Neutrophil (primary cell): ENCODE measurements around the gene KIFC3.

Experiments used
- H3K27ac ChIP-seq: fragments of 200-600 bp; sonication (generic); 2 replicates; pipeline ENCODE4 v1.5.1; 2016; ENCODE audit warnings: mild to moderate bottlenecking, moderate library complexity
- H3K27me3 ChIP-seq: fragments of 200-600 bp; sonication (generic); 2 replicates; pipeline ENCODE4 v1.6.0; 2016; ENCODE audit warnings: mild to moderate bottlenecking
- H3K36me3 ChIP-seq: fragments of 200-600 bp; sonication (generic); 2 replicates; pipeline ENCODE4 v1.5.1; 2017
- H3K4me1 ChIP-seq, 2 experiments: fragments of 200-600 bp in 1 of 2; sonication (generic) in 1 of 2; 1 replicate in 1 of 2; 2 replicates in 1 of 2; pipeline versions ENCODE4 v1.5.1 to v1.6.1; 2013 to 2016; ENCODE audit warnings: low read depth in 1 of 2, low read length in 1 of 2, mild to moderate bottlenecking in 1 of 2, moderate library complexity in 1 of 2; ENCODE audit not compliant: control insufficient read depth in 1 of 2, insufficient read depth in 1 of 2
- H3K4me3 ChIP-seq, 2 experiments: fragments of 200-600 bp in 1 of 2; sonication (generic) in 1 of 2; 1 replicate in 1 of 2; 2 replicates in 1 of 2; pipeline ENCODE4 v1.5.1; 2013 to 2016; ENCODE audit warnings: low read depth in 1 of 2, low read length in 1 of 2, mild to moderate bottlenecking in 1 of 2, moderate library complexity in 1 of 2
- H3K9me3 ChIP-seq: fragments of 200-600 bp; sonication (generic); 2 replicates; pipeline ENCODE4 v1.5.1; 2016
- CTCF ChIP-seq: fragments of 200-600 bp; sonication (generic); IDR thresholded peaks from 2 replicates; pipeline ENCODE4 v1.5.1; 2016; ENCODE audit warnings: antibody characterized with exemption

The KIFC3 gene

GRCh38 chr16:57826052-57826451 is 23.8 kb upstream of the KIFC3 start:
- TF ChIP-seq CTCF: no peak

GRCh38 chr16:57825298-57826044 is 23.2 kb upstream of the KIFC3 start:
- no peak for TF ChIP-seq CTCF
- Histone ChIP-seq H3K27me3 (peaks cover 4% of the 10 kb centered on the region), H3K27ac (no peak overlapping the region), H3K36me3 (no peaks in the 10 kb centered on the region), H3K4me3 (no peak overlapping the region), H3K9me3 (no peaks in the 10 kb centered on the region), H3K4me1 (peaks cover 0 to 9% of the 10 kb centered on the region in 2 experiments)

More at GRCh38 chr16:57826052-57826451, 23.8 kb upstream of the KIFC3 start:
- Histone ChIP-seq H3K27ac (no peak overlapping the region), H3K27me3 (peaks cover 4% of the 10 kb centered on the region), H3K9me3 (no peaks in the 10 kb centered on the region), H3K36me3 (no peaks in the 10 kb centered on the region), H3K4me3 (no peak overlapping the region), H3K4me1 (peaks cover 0 to 6% of the 10 kb centered on the region in 2 experiments)

GRCh38 chr16:57824888-57825287 is 22.6 kb upstream of the KIFC3 start:
- H3K4me3 ChIP-seq: no peak overlapping the region
- no peak overlapping the region for H3K27ac ChIP-seq
- TF ChIP-seq CTCF: no peak
- peaks cover 0 to 9% of the 10 kb centered on the region in 2 experiments for H3K4me1 ChIP-seq
- H3K9me3 ChIP-seq: no peaks in the 10 kb centered on the region
- no peaks in the 10 kb centered on the region for H3K36me3 ChIP-seq
- H3K27me3 ChIP-seq: peaks cover 4% of the 10 kb centered on the region

GRCh38 chr16:57823836-57824235 is 21.5 kb upstream of the KIFC3 start:
- no peaks in the 10 kb centered on the region for H3K36me3 ChIP-seq
- H3K4me3 ChIP-seq: no peak overlapping the region
- TF ChIP-seq CTCF: no peak
- H3K27ac ChIP-seq: no peak overlapping the region
- H3K27me3 ChIP-seq: peaks cover 4% of the 10 kb centered on the region
- no peaks in the 10 kb centered on the region for H3K9me3 ChIP-seq
- peaks cover 0 to 9% of the 10 kb centered on the region in 2 experiments for H3K4me1 ChIP-seq

- peaks cover 4% of the 10 kb centered on the region for H3K27me3 ChIP-seq
- no peaks in the 10 kb centered on the region for H3K36me3 ChIP-seq
- H3K4me1 ChIP-seq: peaks cover 0 to 9% of the 10 kb centered on the region in 2 experiments
- no peak for TF ChIP-seq CTCF
- no peak overlapping the region for H3K4me3 ChIP-seq
- H3K9me3 ChIP-seq: no peaks in the 10 kb centered on the region
- H3K27ac ChIP-seq: no peak overlapping the region
Measured at GRCh38 chr16:57822856-57823255, 20.6 kb upstream of the KIFC3 start.
